Naive thymus-derived CD4-positive, alpha-beta T cell (primary cell): ENCODE results near the gene PIM3. TPM values are rescaled to one million over a fixed set of nuclear protein-coding genes. Genes with fewer than 3 reads are reported as not detected.

Source experiments
- ATAC-seq: fragments of 150-1000 bp; cut with Tn5 transposase; 2 replicates; pipeline ENCODE4 v1.10.0; 2021; ENCODE audit warnings: mild to moderate bottlenecking, moderate library complexity
- CTCF ChIA-PET: fragments of 350-600 bp; sonication (Branson Sonifier 250); formaldehyde crosslinking; loops from one replicate; lab custom pipeline; 2021; ENCODE audit warnings: antibody characterized with exemption; lab: Charles Lee
- POLR2A ChIA-PET: fragments of 350-600 bp; sonication (Branson Sonifier 250); formaldehyde crosslinking; loops from one replicate; lab custom pipeline; 2021; ENCODE audit warnings: antibody characterized with exemption, inconsistent platforms; lab: Charles Lee
- DNase-seq, 9 donors: peaks; one replicate each; pipeline versions ENCODE4 v3.0.0 to v3.0.0-alpha.2; 2020 to 2022; ENCODE audit warnings: mixed read lengths in 1 of 9
- H3K27ac ChIP-seq: one replicate; pipeline ENCODE4 v1.7.0; 2013; ENCODE audit warnings: mild to moderate bottlenecking, low read depth, low read length, moderate library complexity
- H3K27me3 ChIP-seq, 2 donors: one replicate each; pipeline ENCODE4 v1.7.0; 2013; ENCODE audit warnings: low read length in 2 of 2, mild to moderate bottlenecking in 2 of 2, moderate library complexity in 2 of 2; ENCODE audit not compliant: control insufficient read depth in 2 of 2, insufficient read depth in 2 of 2
- H3K36me3 ChIP-seq, 3 experiments: 1 replicate in 2 of 3; 2 replicates in 1 of 3; pipeline ENCODE4 v1.7.0; 2013; ENCODE audit warnings: low read length in 3 of 3, mild to moderate bottlenecking in 3 of 3, moderate library complexity in 1 of 3; ENCODE audit not compliant: insufficient read depth in 3 of 3, control insufficient read depth in 2 of 3
- H3K4me1 ChIP-seq, 2 donors: one replicate each; pipeline ENCODE4 v1.7.0; 2013; ENCODE audit warnings: low read length in 2 of 2, mild to moderate bottlenecking in 2 of 2, moderate library complexity in 1 of 2; ENCODE audit not compliant: control insufficient read depth in 2 of 2, insufficient read depth in 2 of 2
- H3K4me3 ChIP-seq: 2 replicates; pipeline ENCODE4 v1.7.0; 2013; ENCODE audit warnings: mild to moderate bottlenecking, low read length
- H3K9me3 ChIP-seq, 3 experiments: 1 replicate in 2 of 3; 2 replicates in 1 of 3; pipeline ENCODE4 v1.7.0; 2013; ENCODE audit warnings: low read length in 3 of 3; ENCODE audit not compliant: control insufficient read depth in 2 of 3
- H3K27ac Mint-ChIP-seq, 9 donors: one replicate each; pipeline ENCODE4 v1.8.0; 2020 to 2022; ENCODE audit warnings: mixed read lengths in 9 of 9, mild to moderate bottlenecking in 8 of 9, moderate library complexity in 5 of 9, inconsistent platforms in 2 of 9
- H3K27me3 Mint-ChIP-seq, 5 donors: one replicate each; pipeline ENCODE4 v1.8.0; 2021 to 2022; ENCODE audit warnings: mixed read lengths in 5 of 5, mild to moderate bottlenecking in 1 of 5
- H3K36me3 Mint-ChIP-seq, 5 donors: one replicate each; pipeline ENCODE4 v1.8.0; 2020 to 2022; ENCODE audit warnings: mixed read lengths in 5 of 5, mild to moderate bottlenecking in 3 of 5, inconsistent platforms in 1 of 5
- H3K4me1 Mint-ChIP-seq, 7 donors: one replicate each; pipeline ENCODE4 v1.8.0; 2020 to 2022; ENCODE audit warnings: mixed read lengths in 7 of 7, mild to moderate bottlenecking in 3 of 7, inconsistent platforms in 1 of 7
- H3K4me3 Mint-ChIP-seq, 10 donors: one replicate each; pipeline ENCODE4 v1.8.0; 2020 to 2022; ENCODE audit warnings: mild to moderate bottlenecking in 10 of 10, mixed read lengths in 10 of 10, moderate library complexity in 6 of 10, inconsistent platforms in 2 of 10
- H3K9me3 Mint-ChIP-seq, 11 donors: one replicate each; pipeline ENCODE4 v1.8.0; 2020 to 2022; ENCODE audit warnings: mixed read lengths in 11 of 11, mild to moderate bottlenecking in 4 of 11, inconsistent platforms in 1 of 11, moderate library complexity in 1 of 11
- intact Hi-C, 2 donors: fragments of 100-400 bp; cut with micrococcal nuclease; formaldehyde crosslinking; loops; one replicate each; pipeline ENCODE4 v1.15.1; 2023
- polyA plus RNA-seq, 2 donors: library from polyadenylated mRNA; unstranded; fragments of 300-500 nt; fragmentation: Illumina TruSeq; gene quantifications; one replicate each; pipeline ENCODE4 v1.2.3, GENCODE V29; 2021
- total RNA-seq, 6 experiments: library from RNA in 5 of 6; stranded (reverse) in 5 of 6; gene quantifications; 1 replicate in 5 of 6; 2 replicates in 1 of 6; pipeline ENCODE4 v1.2.3 and lab custom pipeline; 2021 to 2026

The PIM3 gene
- total and polyA plus RNA-seq, 7 experiments from 2014 or later = 21.3 to 164 (median 54.6) TPM

GRCh38 chr22:49966041-49966773 is 5.6 kb downstream of the PIM3 start:
- Mint-ChIP-seq H3K9me3 (peaks cover 0 to 4% (median 0%) of the 10 kb centered on the region in 11 donors), H3K36me3 (peaks cover 0 to 12% (median 0%) of the 10 kb centered on the region in 5 donors), H3K27ac (peak overlapping the region in 3 of 9 donors; percentile 21 to 56 (median 52)), H3K4me1 (peaks cover 13 to 47% (median 32%) of the 10 kb centered on the region in 7 donors), H3K27me3 (no peaks in the 10 kb centered on the region), H3K4me3 (peak overlapping the region in 1 of 10 donors; percentile 45)
- peaks cover 0 to 31% (median 4%) of the 10 kb centered on the region in 3 experiments for H3K36me3 ChIP-seq
- no peak overlapping the region for H3K4me3 ChIP-seq
- H3K27me3 ChIP-seq = no peaks in the 10 kb centered on the region
- intact Hi-C loops = loop anchor here (10.0 kb wide), 2 partner anchors 229 to 569 kb away; partner anchors contain the start of gene TYMP (in 1 of the 2)
- ATAC-seq = no peak
- POLR2A ChIA-PET = interaction anchor here (0.8 to 1.9 kb wide), 4 partner anchors 11 to 35 kb away, joined by 3 to 6 read pairs (median 4); no protein-coding TSS in a partner anchor
- H3K27ac ChIP-seq = no peak overlapping the region
- CTCF ChIA-PET = interaction anchor here (0.6 to 1.4 kb wide), 5 partner anchors 14 to 177 kb away, joined by 3 to 4 read pairs (median 3); no protein-coding TSS in a partner anchor
- DNase-seq = peak in 2 of 9 donors; percentile 24 to 28
- H3K9me3 ChIP-seq = no peaks in the 10 kb centered on the region
- peaks cover 31 to 38% of the 10 kb centered on the region in 2 donors for H3K4me1 ChIP-seq

- intact Hi-C loops = loop anchor here (10.0 kb wide), 2 partner anchors 228 to 568 kb away; partner anchors contain the start of gene TYMP (in 1 of the 2)
- ATAC-seq = no peak
- peaks cover 0 to 6% (median 0%) of the 10 kb centered on the region in 5 donors for H3K36me3 Mint-ChIP-seq
- ChIA-PET CTCF (interaction anchor here (0.5 to 1.4 kb wide), 4 partner anchors 13 to 63 kb away, joined by 3 to 4 read pairs (median 4); no protein-coding TSS in a partner anchor), POLR2A (interaction anchor here (0.6 to 2.0 kb wide), 9 partner anchors 10 to 654 kb away, joined by 3 to 6 read pairs (median 4); no protein-coding TSS in a partner anchor)
- peaks cover 0 to 1% (median 0%) of the 10 kb centered on the region in 11 donors for H3K9me3 Mint-ChIP-seq
- peak overlapping the region in 3 of 10 donors; percentile 23 to 47 (median 34) for H3K4me3 Mint-ChIP-seq
- peaks cover 31 to 38% of the 10 kb centered on the region in 2 donors for H3K4me1 ChIP-seq
- H3K9me3 ChIP-seq = no peaks in the 10 kb centered on the region
- peaks cover 13 to 47% (median 32%) of the 10 kb centered on the region in 7 donors for H3K4me1 Mint-ChIP-seq
- H3K27ac Mint-ChIP-seq = peak overlapping the region in 4 of 9 donors; percentile 33 to 56 (median 52)
- H3K27ac ChIP-seq = no peak overlapping the region
- H3K36me3 ChIP-seq = peaks cover 0 to 26% (median 4%) of the 10 kb centered on the region in 3 experiments
- H3K4me3 ChIP-seq = no peak overlapping the region
- DNase-seq = peak in 2 of 9 donors; percentile 24 to 28
- H3K27me3 ChIP-seq = no peaks in the 10 kb centered on the region
- no peaks in the 10 kb centered on the region for H3K27me3 Mint-ChIP-seq
Measured at GRCh38 chr22:49966774-49967705, 6.5 kb downstream of the PIM3 start.

GRCh38 chr22:49967706-49968208 is 7.2 kb downstream of the PIM3 start:
- H3K9me3 ChIP-seq = no peaks in the 10 kb centered on the region
- peaks cover 0 to 22% (median under 1%) of the 10 kb centered on the region in 3 experiments for H3K36me3 ChIP-seq
- POLR2A ChIA-PET = interaction anchor here (0.7 to 2.0 kb wide), 4 partner anchors 9 to 42 kb away, joined by 3 to 5 read pairs (median 4); no protein-coding TSS in a partner anchor
- peaks cover 26 to 34% of the 10 kb centered on the region in 2 donors for H3K4me1 ChIP-seq
- intact Hi-C loops = loop anchor here (10.0 kb wide), 2 partner anchors 227 to 567 kb away; partner anchors contain the start of gene TYMP (in 1 of the 2)
- H3K27ac ChIP-seq = no peak overlapping the region
- Mint-ChIP-seq H3K36me3 (peaks cover 0 to 6% (median 0%) of the 10 kb centered on the region in 5 donors), H3K9me3 (peaks cover 0 to 1% (median 0%) of the 10 kb centered on the region in 11 donors), H3K4me1 (peaks cover 13 to 47% (median 32%) of the 10 kb centered on the region in 7 donors), H3K4me3 (peak overlapping the region in 1 of 10 donors; percentile 47), H3K27me3 (no peaks in the 10 kb centered on the region), H3K27ac (peak overlapping the region in 2 of 9 donors; percentile 53 to 75)
- no peak overlapping the region for H3K4me3 ChIP-seq
- no peak for ATAC-seq
- CTCF ChIA-PET = interaction anchor here (0.5 to 1.4 kb wide), 5 partner anchors 26 to 138 kb away, joined by 3 to 4 read pairs (median 3); no protein-coding TSS in a partner anchor
- DNase-seq = no peak
- H3K27me3 ChIP-seq = no peaks in the 10 kb centered on the region

- ATAC-seq (no peak), DNase-seq (no peak)
- H3K27me3 Mint-ChIP-seq = no peaks in the 10 kb centered on the region
- H3K27me3 ChIP-seq = no peaks in the 10 kb centered on the region
- POLR2A ChIA-PET = interaction anchor here (0.8 to 2.0 kb wide), 5 partner anchors 8 to 43 kb away, joined by 3 to 5 read pairs (median 4); partner anchors contain the start of gene PIM3
- CTCF ChIA-PET = interaction anchor here (0.7 to 0.8 kb wide), 3 partner anchors 38 to 138 kb away, joined by 3 to 4 read pairs (median 3); no protein-coding TSS in a partner anchor
- H3K27ac ChIP-seq = no peak overlapping the region
- no peak overlapping the region for H3K4me3 ChIP-seq
- H3K4me3 Mint-ChIP-seq = no peak overlapping the region
- H3K36me3 Mint-ChIP-seq = peaks cover 0 to 6% (median 0%) of the 10 kb centered on the region in 5 donors
- H3K27ac Mint-ChIP-seq = peak overlapping the region in 3 of 9 donors; percentile 53 to 69 (median 54)
- intact Hi-C loops = loop anchor here (10.0 kb wide), 2 partner anchors 226 to 566 kb away; partner anchors contain the start of gene TYMP (in 1 of the 2)
- H3K36me3 ChIP-seq = peaks cover 0 to 16% (median 0%) of the 10 kb centered on the region in 3 experiments
- H3K4me1 ChIP-seq = peaks cover 20 to 27% of the 10 kb centered on the region in 2 donors
- peaks cover 0 to 1% (median 0%) of the 10 kb centered on the region in 11 donors for H3K9me3 Mint-ChIP-seq
- H3K9me3 ChIP-seq = no peaks in the 10 kb centered on the region
- peaks cover 13 to 46% (median 28%) of the 10 kb centered on the region in 7 donors for H3K4me1 Mint-ChIP-seq
Measured at GRCh38 chr22:49968313-49968830, 7.8 kb downstream of the PIM3 start.

- ATAC-seq (no peak), DNase-seq (peak in 1 of 9 donors; percentile 28)
- Mint-ChIP-seq H3K27me3 (no peaks in the 10 kb centered on the region), H3K36me3 (no peaks in the 10 kb centered on the region), H3K4me3 (no peak overlapping the region), H3K9me3 (no peaks in the 10 kb centered on the region), H3K4me1 (peaks cover 8 to 39% (median 21%) of the 10 kb centered on the region in 7 donors), H3K27ac (peak overlapping the region in 2 of 9 donors; percentile 54 to 69)
- no peak overlapping the region for H3K27ac ChIP-seq
- no peak overlapping the region for H3K4me3 ChIP-seq
- no peaks in the 10 kb centered on the region for H3K27me3 ChIP-seq
- ChIA-PET CTCF (interaction anchor here (0.7 to 0.8 kb wide), 2 partner anchors 38 to 48 kb away, joined by 3 to 4 read pairs; no protein-coding TSS in a partner anchor), POLR2A (interaction anchor here (1.1 to 1.2 kb wide), 3 partner anchors 9 to 39 kb away, joined by 3 to 4 read pairs (median 3); partner anchors contain the start of gene PIM3)
- H3K9me3 ChIP-seq = no peaks in the 10 kb centered on the region
- intact Hi-C loops = loop anchor here (10.0 kb wide), 2 partner anchors 226 to 566 kb away; partner anchors contain the start of gene TYMP (in 1 of the 2)
- H3K36me3 ChIP-seq = peaks cover 0 to 9% (median 0%) of the 10 kb centered on the region in 3 experiments
- H3K4me1 ChIP-seq = peaks cover 13 to 23% of the 10 kb centered on the region in 2 donors
Measured at GRCh38 chr22:49968831-49969661, 8.5 kb downstream of the PIM3 start.
